ENCODE measurements around the gene DKC1. TPM values are rescaled to one million over a fixed set of nuclear protein-coding genes. Genes with fewer than 3 reads are reported as not detected.
A peak's percentile ranks its signal among the peaks of the same experiment; 100 is the strongest.

The DKC1 gene
- total and polyA plus RNA-seq, 2 donors (not counting 3 experiments of a cell fraction or from before 2014, with no cell fraction given), result 28.6 to 69.1 TPM

DNA sequence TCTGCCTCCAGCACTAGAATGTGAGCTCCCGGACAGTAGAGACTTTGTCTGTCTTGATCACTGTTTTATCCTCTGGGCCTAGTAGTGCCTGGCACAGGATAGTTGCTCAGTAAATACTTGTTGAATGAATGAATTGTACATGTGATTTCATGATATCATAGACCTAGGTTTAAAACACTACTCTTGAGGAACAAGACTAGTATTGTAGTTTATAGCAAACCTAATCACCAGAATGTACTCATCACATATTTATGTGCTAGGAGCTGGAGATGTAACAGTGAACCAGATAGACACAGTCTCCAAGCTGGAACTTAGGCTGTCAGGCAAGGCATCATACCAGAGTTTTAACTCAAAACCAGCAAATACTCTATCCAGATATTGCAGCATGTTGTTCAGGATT, 35.2 kb upstream of the DKC1 start:
- Histone ChIP-seq H3K27me3 (ENCODE audit: control insufficient read depth in 2 of 2, insufficient read depth in 2 of 2, low read length in 2 of 2) (no peaks in the 10 kb centered on the region), H3K4me2 (ENCODE audit: insufficient read depth, low read length) (peak overlapping the region; percentile 40)

More for the DNA sequence above, 35.2 kb upstream of the DKC1 start:
- no peaks in the 10 kb centered on the region for H3K36me3 ChIP-seq (ENCODE audit: control insufficient read depth in 2 of 2, extremely low read depth in 1 of 2, insufficient read depth in 2 of 2, low read length in 2 of 2)
- intact Hi-C loops (cut with micrococcal nuclease) (no loop called here), dilution Hi-C loops (cut with MboI; ENCODE audit: extremely low pct_ligation_motif_present, low sequenced_read_pairs) (no loop called here)
- H3K9me1 ChIP-seq (replicated peaks; ENCODE audit: control insufficient read depth, extremely low read depth, insufficient read depth, low read length), result no peaks in the 10 kb centered on the region
- ChIA-PET POLR2A (no interaction called here), CTCF (interaction anchor here (1.4 kb wide), 1 partner anchor 10 kb away, joined by 7 read pairs; no protein-coding TSS in a partner anchor)
- no peak for DNase-seq (ENCODE audit: low read depth, low spot score)
- H4K20me1 ChIP-seq (replicated peaks; ENCODE audit: control insufficient read depth, extremely low read depth, insufficient read depth, low read length), result no peaks in the 10 kb centered on the region
- peaks cover 68% of the 10 kb centered on the region for H3K4me1 ChIP-seq (ENCODE audit: control insufficient read depth, extremely low read depth, insufficient read depth, low read length)
- FAIRE-seq, result no peak
- H3K9ac ChIP-seq (replicated peaks; ENCODE audit: extremely low read depth, insufficient read depth, low read length), result peak overlapping the region; percentile 82
- H3K9me3 ChIP-seq (replicated peaks; ENCODE audit: control insufficient read depth, insufficient read depth, low read length), result no peaks in the 10 kb centered on the region
- BruUV-seq (replicated peaks), result TSS peak; percentile 95
- H3K27ac ChIP-seq (ENCODE audit: insufficient read depth, low read depth, low read length), result peak overlapping the region; percentile 95
- no peak for TF ChIP-seq EZH2 (IDR thresholded peaks at IDR 0.05; ENCODE audit: borderline replicate concordance, low read depth, low read length, severe bottlenecking)
- TF ChIP-seq POLR2A (IDR thresholded peaks at IDR 0.05; ENCODE audit: low read depth, low read length), result no peak
- TF ChIP-seq FOS (IDR thresholded peaks at IDR 0.05; ENCODE audit: borderline replicate concordance, insufficient read depth, low read length), result no peak
- TF ChIP-seq, protein P1, sequence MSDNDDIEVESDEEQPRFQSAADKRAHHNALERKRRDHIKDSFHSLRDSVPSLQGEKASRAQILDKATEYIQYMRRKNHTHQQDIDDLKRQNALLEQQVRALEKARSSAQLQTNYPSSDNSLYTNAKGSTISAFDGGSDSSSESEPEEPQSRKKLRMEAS (IDR thresholded peaks at IDR 0.05; ENCODE audit: insufficient read depth, insufficient read length), result no peak
- TF ChIP-seq GATA2 (IDR thresholded peaks at IDR 0.05; ENCODE audit: insufficient read depth, insufficient read length, low read depth, low read length), result no peak
- no peak for TF ChIP-seq POLR2AphosphoS5 (IDR thresholded peaks at IDR 0.05; ENCODE audit: insufficient read depth, low read depth, low read length)
- TF ChIP-seq, protein P2, sequence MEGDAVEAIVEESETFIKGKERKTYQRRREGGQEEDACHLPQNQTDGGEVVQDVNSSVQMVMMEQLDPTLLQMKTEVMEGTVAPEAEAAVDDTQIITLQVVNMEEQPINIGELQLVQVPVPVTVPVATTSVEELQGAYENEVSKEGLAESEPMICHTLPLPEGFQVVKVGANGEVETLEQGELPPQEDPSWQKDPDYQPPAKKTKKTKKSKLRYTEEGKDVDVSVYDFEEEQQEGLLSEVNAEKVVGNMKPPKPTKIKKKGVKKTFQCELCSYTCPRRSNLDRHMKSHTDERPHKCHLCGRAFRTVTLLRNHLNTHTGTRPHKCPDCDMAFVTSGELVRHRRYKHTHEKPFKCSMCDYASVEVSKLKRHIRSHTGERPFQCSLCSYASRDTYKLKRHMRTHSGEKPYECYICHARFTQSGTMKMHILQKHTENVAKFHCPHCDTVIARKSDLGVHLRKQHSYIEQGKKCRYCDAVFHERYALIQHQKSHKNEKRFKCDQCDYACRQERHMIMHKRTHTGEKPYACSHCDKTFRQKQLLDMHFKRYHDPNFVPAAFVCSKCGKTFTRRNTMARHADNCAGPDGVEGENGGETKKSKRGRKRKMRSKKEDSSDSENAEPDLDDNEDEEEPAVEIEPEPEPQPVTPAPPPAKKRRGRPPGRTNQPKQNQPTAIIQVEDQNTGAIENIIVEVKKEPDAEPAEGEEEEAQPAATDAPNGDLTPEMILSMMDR (IDR thresholded peaks at IDR 0.05; ENCODE audit: extremely low read depth in 1 of 2, insufficient read depth in 1 of 2, low read depth in 1 of 2, low read length in 2 of 2), result no peak
- TF ChIP-seq MYC (IDR thresholded peaks at IDR 0.05; ENCODE audit: low read depth, low read length), result no peak
- TF ChIP-seq JUN (IDR thresholded peaks at IDR 0.05; ENCODE audit: borderline replicate concordance, insufficient read depth, insufficient read length, low read depth), result no peak
- peak overlapping the region in 1 of 3 experiments; percentile 12 for H3K4me3 ChIP-seq (replicated peaks in 1 of 3; ENCODE audit: insufficient read depth in 1 of 3, low read depth in 1 of 3, low read length in 3 of 3)
- H3K79me2 ChIP-seq (ENCODE audit: control insufficient read depth, insufficient read depth, low read length), result no peaks in the 10 kb centered on the region
- no peak overlapping the region for H2AFZ ChIP-seq (ENCODE audit: low read depth, low read length)

Measured in endothelial cell of umbilical vein (primary cell).